Upper lobe of right lung (tissue), 1 donor: ENCODE results near the gene CACNA2D2. TPM values are rescaled to one million over a fixed set of nuclear protein-coding genes. Genes with fewer than 3 reads are reported as not detected.
A peak's percentile ranks its signal among the peaks of the same experiment; 100 is the strongest.

Experiments used
- ATAC-seq: fragments of 200-7000 bp; cut with Tn5 transposase; one replicate; pipeline ENCODE4 v1.9.1; 2020; ENCODE audit warnings: mild to moderate bottlenecking, moderate library complexity
- DNase-seq: peaks from one replicate; pipeline ENCODE4 v3.0.0-alpha.2; 2020
- H3K27ac ChIP-seq: fragments of 200-600 bp; one replicate; pipeline ENCODE4 v1.8.0; 2022
- H3K27me3 ChIP-seq: fragments of 200-600 bp; one replicate; pipeline ENCODE4 v1.8.0; 2022; ENCODE audit warnings: mild to moderate bottlenecking
- H3K36me3 ChIP-seq: fragments of 200-600 bp; one replicate; pipeline ENCODE4 v1.8.0; 2022
- H3K4me1 ChIP-seq: fragments of 200-600 bp; one replicate; pipeline ENCODE4 v1.8.0; 2022
- H3K4me3 ChIP-seq: fragments of 200-600 bp; one replicate; pipeline ENCODE4 v1.8.0; 2022; ENCODE audit warnings: mild to moderate bottlenecking
- H3K9me3 ChIP-seq: fragments of 200-600 bp; one replicate; pipeline ENCODE4 v1.8.0; 2022
- intact Hi-C: fragments of 100-400 bp; cut with DNase I; formaldehyde crosslinking; loops from one replicate; pipeline ENCODE4 v1.11.0; 2022
- total RNA-seq: library from RNA; stranded (reverse); fragmentation: NEBNext Ultra II Directional; extraction: Animal tissue kit (Norgen Biotek cat#: 25700); gene quantifications from one replicate; pipeline ENCODE4 v1.2.1, GENCODE V29; 2021
- TF ChIP-seq, protein P1 (sequence below): fragments of 200-600 bp; IDR thresholded peaks from one replicate; pipeline ENCODE4 v1.8.0; 2022; ENCODE audit warnings: antibody characterized with exemption
- donor health status: DM: no; HTN: yes; CAD: no; lungs with severe emphysema.

Gene CACNA2D2
- total RNA-seq, 1 donor from 2014 or later, result 119 TPM

DNA sequence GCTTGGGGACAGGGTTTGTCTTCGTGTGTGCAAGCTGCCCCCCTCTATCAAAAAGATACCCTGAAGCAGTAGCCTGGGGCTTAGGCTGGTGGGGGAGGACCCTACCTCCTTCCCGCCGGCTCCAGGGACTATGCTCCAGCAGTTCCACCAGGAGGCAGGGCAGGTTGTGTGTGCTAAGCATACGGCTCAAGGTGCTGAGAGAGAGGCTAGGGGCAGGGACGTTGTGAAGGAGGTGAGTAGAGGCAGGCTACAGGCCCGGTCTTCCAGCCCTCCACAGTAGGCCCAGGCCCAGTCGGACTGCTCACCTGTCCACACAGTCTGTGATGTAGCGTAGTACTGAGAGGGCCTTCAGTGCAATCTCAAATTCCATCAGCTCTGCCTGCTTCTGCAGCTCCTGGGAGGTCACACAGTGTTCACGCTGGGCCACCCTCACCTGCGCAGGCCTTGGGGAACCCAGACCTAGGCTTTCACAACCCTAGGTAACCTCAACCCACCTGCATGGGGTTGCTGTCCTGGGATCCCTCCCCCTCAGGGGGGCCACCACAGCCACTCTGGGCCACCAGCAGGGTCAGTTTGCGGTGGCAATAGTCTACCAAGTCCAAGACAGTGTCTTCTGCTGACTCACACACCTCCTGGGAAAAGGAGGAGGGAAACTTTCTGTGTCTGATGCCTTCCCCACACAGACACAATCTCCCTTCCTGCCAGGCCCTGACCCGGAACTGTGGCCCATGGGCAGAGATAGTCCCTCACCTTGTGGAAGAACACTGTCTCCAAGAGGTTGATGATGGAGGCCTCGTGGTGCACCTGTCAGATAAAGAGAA is 160.4 kb downstream of the CACNA2D2 start:
- H3K27me3 ChIP-seq, result no peaks in the 10 kb centered on the region
- intact Hi-C loops, result no loop called here
- H3K4me1 ChIP-seq, result peaks cover 41% of the 10 kb centered on the region
- DNase-seq, result no peak
- H3K4me3 ChIP-seq, result no peak overlapping the region
- TF ChIP-seq, protein P1, sequence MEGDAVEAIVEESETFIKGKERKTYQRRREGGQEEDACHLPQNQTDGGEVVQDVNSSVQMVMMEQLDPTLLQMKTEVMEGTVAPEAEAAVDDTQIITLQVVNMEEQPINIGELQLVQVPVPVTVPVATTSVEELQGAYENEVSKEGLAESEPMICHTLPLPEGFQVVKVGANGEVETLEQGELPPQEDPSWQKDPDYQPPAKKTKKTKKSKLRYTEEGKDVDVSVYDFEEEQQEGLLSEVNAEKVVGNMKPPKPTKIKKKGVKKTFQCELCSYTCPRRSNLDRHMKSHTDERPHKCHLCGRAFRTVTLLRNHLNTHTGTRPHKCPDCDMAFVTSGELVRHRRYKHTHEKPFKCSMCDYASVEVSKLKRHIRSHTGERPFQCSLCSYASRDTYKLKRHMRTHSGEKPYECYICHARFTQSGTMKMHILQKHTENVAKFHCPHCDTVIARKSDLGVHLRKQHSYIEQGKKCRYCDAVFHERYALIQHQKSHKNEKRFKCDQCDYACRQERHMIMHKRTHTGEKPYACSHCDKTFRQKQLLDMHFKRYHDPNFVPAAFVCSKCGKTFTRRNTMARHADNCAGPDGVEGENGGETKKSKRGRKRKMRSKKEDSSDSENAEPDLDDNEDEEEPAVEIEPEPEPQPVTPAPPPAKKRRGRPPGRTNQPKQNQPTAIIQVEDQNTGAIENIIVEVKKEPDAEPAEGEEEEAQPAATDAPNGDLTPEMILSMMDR, result no peak
- no peaks in the 10 kb centered on the region for H3K9me3 ChIP-seq
- peaks cover 7% of the 10 kb centered on the region for H3K36me3 ChIP-seq
- ATAC-seq, result no peak
- H3K27ac ChIP-seq, result no peak overlapping the region

DNA sequence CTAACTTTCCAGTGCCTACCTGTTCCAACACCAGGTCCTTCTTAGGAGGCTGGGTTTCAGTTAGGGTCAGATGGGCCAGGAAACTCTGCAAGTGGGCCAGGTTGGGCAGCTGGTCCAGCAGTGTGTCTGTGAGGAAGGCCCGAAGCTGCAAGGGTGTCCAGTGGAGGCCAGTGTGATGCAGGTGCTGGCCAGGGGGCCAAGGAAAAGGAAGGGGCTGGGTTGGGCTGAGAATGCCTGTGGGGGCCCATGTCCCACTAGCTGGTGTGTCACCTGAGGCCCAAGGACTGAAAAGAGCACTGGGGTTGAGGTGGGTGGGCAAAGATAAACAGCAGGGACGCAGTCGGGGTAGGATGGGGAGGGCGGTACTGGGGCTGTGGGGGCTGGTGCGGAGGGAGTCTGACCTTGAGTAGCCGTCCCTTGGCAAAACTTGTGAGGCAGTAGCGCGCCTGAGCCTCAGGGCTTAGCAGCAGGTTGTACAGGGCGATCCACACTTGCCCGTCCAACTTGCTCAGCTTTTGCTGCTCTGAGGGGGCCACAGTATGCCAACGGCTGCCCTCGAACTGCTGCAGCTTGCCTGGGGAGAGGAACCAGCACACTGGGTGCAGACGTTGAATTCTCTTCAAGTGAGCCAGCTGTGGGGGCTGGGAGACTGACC is 161.3 kb downstream of the CACNA2D2 start:
- Histone ChIP-seq H3K4me1 (peaks cover 43% of the 10 kb centered on the region), H3K36me3 (no peaks in the 10 kb centered on the region), H3K9me3 (no peaks in the 10 kb centered on the region), H3K27me3 (no peaks in the 10 kb centered on the region), H3K27ac (no peak overlapping the region), H3K4me3 (no peak overlapping the region)
- ATAC-seq (no peak), DNase-seq (no peak)
- intact Hi-C loops, result no loop called here
- TF ChIP-seq, protein P1, result no peak

DNA sequence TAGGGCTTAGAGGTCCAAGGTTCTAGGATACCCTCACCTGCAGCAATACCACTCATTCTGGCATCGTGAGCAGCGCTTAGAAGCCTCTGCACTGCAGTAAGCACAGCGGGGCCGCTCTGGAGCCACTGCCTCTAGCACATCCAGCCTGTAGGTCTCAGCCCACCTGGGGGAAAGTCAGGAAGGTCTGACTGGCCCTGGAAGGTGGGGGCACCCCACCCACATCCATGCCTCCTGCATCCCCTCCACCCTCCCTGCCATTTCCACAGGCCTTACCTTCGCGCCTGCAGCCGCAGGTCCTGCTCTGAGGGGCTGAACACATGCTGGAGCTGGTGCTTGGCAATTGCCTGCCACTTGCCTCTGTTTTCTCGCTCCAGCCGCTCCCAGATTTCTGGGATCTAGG is 161.9 kb downstream of the CACNA2D2 start:
- H3K27me3 ChIP-seq, result no peaks in the 10 kb centered on the region
- H3K9me3 ChIP-seq, result no peaks in the 10 kb centered on the region
- H3K4me1 ChIP-seq, result peaks cover 44% of the 10 kb centered on the region
- H3K4me3 ChIP-seq, result peak overlapping the region; percentile 95
- TF ChIP-seq, protein P1, result no peak
- H3K36me3 ChIP-seq, result no peaks in the 10 kb centered on the region
- peak overlapping the region; percentile 96 for H3K27ac ChIP-seq
- ATAC-seq (no peak), DNase-seq (peak; percentile 69)
- intact Hi-C loops, result no loop called here

DNA sequence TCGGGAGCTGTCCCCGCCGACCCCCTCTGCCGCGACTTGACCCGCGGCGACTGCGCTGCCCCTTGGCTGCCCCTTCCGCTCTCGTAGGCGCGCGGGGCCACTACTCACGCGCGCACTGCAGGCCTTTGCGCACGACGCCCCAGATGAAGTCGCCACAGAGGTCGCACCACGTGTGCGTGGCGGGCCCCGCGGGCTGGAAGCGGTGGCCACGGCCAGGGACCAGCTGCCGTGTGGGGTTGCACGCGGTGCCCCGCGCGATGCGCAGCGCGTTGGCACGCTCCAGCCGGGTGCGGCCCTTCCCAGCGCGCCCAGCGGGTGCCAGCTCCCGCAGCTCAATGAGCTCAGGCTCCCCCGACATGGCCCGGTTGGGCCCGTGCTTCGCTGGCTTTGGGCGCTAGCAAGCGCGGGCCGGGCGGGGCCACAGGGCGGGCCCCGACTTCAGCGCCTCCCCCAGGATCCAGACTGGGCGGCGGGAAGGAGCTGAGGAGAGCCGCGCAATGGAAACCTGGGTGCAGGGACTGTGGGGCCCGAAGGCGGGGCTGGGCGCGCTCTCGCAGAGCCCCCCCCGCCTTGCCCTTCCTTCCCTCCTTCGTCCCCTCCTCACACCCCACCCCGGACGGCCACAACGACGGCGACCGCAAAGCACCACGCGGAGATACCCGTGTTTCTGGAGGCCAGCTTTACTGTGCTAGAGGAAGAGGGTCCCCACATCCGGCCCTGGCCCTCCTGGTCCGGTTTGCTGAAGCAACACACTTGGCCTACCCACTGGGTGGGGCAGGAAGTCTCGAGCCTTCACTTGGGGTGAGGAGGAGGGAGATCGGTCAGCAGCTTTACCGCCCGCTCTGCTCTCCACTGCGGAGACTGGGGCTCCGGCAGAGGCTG is 162.7 kb downstream of the CACNA2D2 start, which contains the start of gene RASSF1:
TSS of gene RASSF1 (minus strand) at position 389 of the 882 bp plus-strand sequence. CDS start at position 358, 31 bp downstream.
- intact Hi-C loops, result no loop called here
- peak; percentile 89 for DNase-seq

DNA sequence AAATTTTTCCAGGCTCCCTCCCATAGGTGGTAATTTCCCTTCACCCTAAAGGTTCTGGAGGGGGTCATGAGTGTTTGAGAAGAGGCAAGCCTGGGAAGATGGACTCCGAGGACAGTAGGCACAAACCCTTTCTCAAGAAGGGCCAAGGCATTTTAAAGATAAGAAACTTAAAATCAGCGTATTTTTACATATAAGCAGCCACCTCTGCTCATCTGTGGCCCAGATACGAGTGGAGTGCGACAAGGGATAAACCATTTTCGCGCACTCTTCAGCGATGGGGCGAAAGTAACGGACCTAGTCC is 163.3 kb downstream of the CACNA2D2 start:
- H3K36me3 ChIP-seq, result no peaks in the 10 kb centered on the region

More for the DNA sequence above, 162.7 kb downstream of the CACNA2D2 start, which contains the start of gene RASSF1:
- peaks cover 47% of the 10 kb centered on the region for H3K4me1 ChIP-seq
- H3K36me3 ChIP-seq, result no peaks in the 10 kb centered on the region
- H3K4me3 ChIP-seq, result peak within 1 kb of the TSS; percentile 95
- H3K9me3 ChIP-seq, result no peaks in the 10 kb centered on the region
- H3K27me3 ChIP-seq, result no peaks in the 10 kb centered on the region
- TF ChIP-seq, protein P1, result no peak
- peak; percentile 61 for ATAC-seq
- H3K27ac ChIP-seq, result peak within 1 kb of the TSS; percentile 96

More for the DNA sequence above, 163.3 kb downstream of the CACNA2D2 start:
- peaks cover 47% of the 10 kb centered on the region for H3K4me1 ChIP-seq
- H3K4me3 ChIP-seq, result peak overlapping the region; percentile 95
- DNase-seq (no peak), ATAC-seq (no peak)
- H3K27ac ChIP-seq, result peak overlapping the region; percentile 96
- TF ChIP-seq, protein P1, result no peak
- intact Hi-C loops, result no loop called here
- H3K9me3 ChIP-seq, result no peaks in the 10 kb centered on the region
- H3K27me3 ChIP-seq, result no peaks in the 10 kb centered on the region
